Right lobe of liver (tissue), 6 donors: ENCODE data around the gene SLC22A5. TPM values are rescaled to one million over a fixed set of nuclear protein-coding genes. Genes with fewer than 3 reads are reported as not detected.

ENCODE experiments used
- ATAC-seq, 4 donors: fragments of 200-7000 bp; cut with Tn5 transposase; one replicate each; pipeline ENCODE4 v1.9.1; 2020; ENCODE audit warnings: mild to moderate bottlenecking in 4 of 4, moderate library complexity in 4 of 4
- DNase-seq, 3 donors: peaks; one replicate each; pipeline ENCODE4 v3.0.0-alpha.2; 2020
- H3K27ac ChIP-seq, 3 donors: fragments of 200-600 bp; one replicate each; pipeline ENCODE4 v1.8.0; 2022
- H3K27me3 ChIP-seq, 2 donors: fragments of 200-600 bp; one replicate each; pipeline ENCODE4 v1.8.0; 2022
- H3K36me3 ChIP-seq, 4 donors: fragments of 200-600 bp; sonication (generic) in 1 of 4; one replicate each; pipeline versions ENCODE4 v1.5.1 to v1.8.0; 2017 to 2022; ENCODE audit warnings: control low read depth in 1 of 4
- H3K4me1 ChIP-seq, 4 donors: fragments of 200-600 bp; sonication (generic) in 1 of 4; one replicate each; pipeline versions ENCODE4 v1.5.1 to v1.8.0; 2017 to 2022; ENCODE audit warnings: control low read depth in 1 of 4
- H3K4me3 ChIP-seq, 3 donors: fragments of 200-600 bp; one replicate each; pipeline ENCODE4 v1.8.0; 2022
- H3K9me3 ChIP-seq, 4 donors: fragments of 200-600 bp; sonication (generic) in 1 of 4; one replicate each; pipeline versions ENCODE4 v1.5.1 to v1.8.0; 2017 to 2022; ENCODE audit warnings: control low read depth in 1 of 4
- CTCF ChIP-seq, 4 donors: fragments of 200-600 bp in 3 of 4; fragments of 450-650 bp in 1 of 4; IDR thresholded peaks; one replicate each; pipeline versions ENCODE4 v1.5.1 to v1.8.0; 2016 to 2022; ENCODE audit warnings: antibody characterized with exemption in 4 of 4, mild to moderate bottlenecking in 2 of 4
- POLR2A ChIP-seq: fragments of 450-650 bp; IDR thresholded peaks from one replicate; pipeline ENCODE4 v1.6.1; 2017; ENCODE audit warnings: antibody characterized with exemption, mild to moderate bottlenecking
- WGBS: methylation state at CpG from one replicate; pipeline ENCODE4 v1.1.6; 2018; ENCODE audit warnings: low coverage, low lambda C conversion rate; ENCODE audit not compliant: insufficient coverage; ENCODE audit errors: missing lambda C conversion rate; 5-methylcytosine and 5-hydroxymethylcytosine counted together
- intact Hi-C, 2 donors: fragments of 100-400 bp; cut with DNase I; formaldehyde crosslinking; loops; one replicate each; pipeline versions ENCODE4 v1.11.2 to v1.14.1; 2022
- total RNA-seq, 6 experiments: library from RNA; depleted of rRNA in 2 of 6; stranded (reverse); fragments of >200 nt in 2 of 6; fragmentation: NEBNext Ultra II Directional in 3 of 6; extraction: Animal tissue kit (Norgen Biotek cat#: 25700) in 3 of 6; gene quantifications; one replicate each; pipeline versions ENCODE4 v1.1.0 to v1.2.4, GENCODE V29; 2016 to 2023
- donor health status: DM: no; HTN: yes; CAD: no.
- donor health status: DM: no; HTN: no; CAD: no.
- donor health status: DM: no; HTN: no; CAD: no.
- donor health status: DM: no; HTN: yes; CAD: no.
- donor health status: DM: no; HTN: yes; CAD: no.

Gene SLC22A5
- total RNA-seq, 6 experiments from 2014 or later = 4.7 to 11.1 (median 6.5) TPM

GRCh38 chr5:132384506-132385050 lies 15.1 kb downstream of the SLC22A5 start:
- TF ChIP-seq POLR2A (no peak), CTCF (IDR thresholded peaks at IDR 0.05) (no peak)
- Histone ChIP-seq H3K4me1 (peaks cover 0 to 43% (median 11%) of the 10 kb centered on the region in 4 donors), H3K27me3 (no peaks in the 10 kb centered on the region), H3K36me3 (peaks cover 0 to 12% (median 0%) of the 10 kb centered on the region in 4 donors), H3K27ac (no peak overlapping the region), H3K4me3 (no peak overlapping the region), H3K9me3 (no peaks in the 10 kb centered on the region)
- ATAC-seq (no peak), DNase-seq (no peak)
- intact Hi-C loops = loop anchor here (5.0 to 10.0 kb wide), 2 partner anchors 118 to 120 kb away; no protein-coding TSS in a partner anchor
- 68% methylated on average over 4 of the region's 4 CpGs for WGBS

- Histone ChIP-seq H3K9me3 (no peaks in the 10 kb centered on the region), H3K4me3 (no peak overlapping the region), H3K27me3 (no peaks in the 10 kb centered on the region), H3K27ac (peak overlapping the region in 2 of 3 donors; percentile 31 to 55), H3K4me1 (peaks cover 0 to 43% (median 11%) of the 10 kb centered on the region in 4 donors), H3K36me3 (peaks cover 0 to 12% (median 0%) of the 10 kb centered on the region in 4 donors)
- DNase-seq (peak in 2 of 3 donors; percentile 43 to 62), ATAC-seq (peak; percentile 38 to 68 (median 54))
- TF ChIP-seq POLR2A = no peak
- peak; percentile 72 to 81 (median 77) for TF ChIP-seq CTCF (IDR thresholded peaks at IDR 0.05)
- intact Hi-C loops = loop anchor here (5.0 to 10.0 kb wide), 2 partner anchors 117 to 119 kb away; no protein-coding TSS in a partner anchor
- WGBS = 9% methylated on average over 8 of the region's 9 CpGs
These were observed 16.0 kb downstream of the SLC22A5 start for GRCh38 chr5:132385326-132386105.

GRCh38 chr5:132386644-132387286 lies 17.3 kb downstream of the SLC22A5 start:
- ATAC-seq (peak; percentile 78 to 88 (median 88)), DNase-seq (peak; percentile 78 to 82 (median 82))
- Histone ChIP-seq H3K4me3 (no peak overlapping the region), H3K9me3 (no peaks in the 10 kb centered on the region), H3K27me3 (no peaks in the 10 kb centered on the region), H3K4me1 (peaks cover 0 to 37% (median 7%) of the 10 kb centered on the region in 4 donors), H3K27ac (peak overlapping the region; percentile 61 to 81 (median 78)), H3K36me3 (peaks cover 0 to 12% (median 0%) of the 10 kb centered on the region in 4 donors)
- intact Hi-C loops = loop anchor here (5.0 to 10.0 kb wide), 2 partner anchors 116 to 118 kb away; no protein-coding TSS in a partner anchor
- TF ChIP-seq CTCF (IDR thresholded peaks at IDR 0.05) = peak; percentile 83 to 95 (median 86)
- TF ChIP-seq POLR2A = no peak
- 20% methylated on average over 1 of the region's 10 CpGs for WGBS

- TF ChIP-seq CTCF (IDR thresholded peaks at IDR 0.05) (no peak), POLR2A (no peak)
- ATAC-seq (peak; percentile 60 to 74 (median 64)), DNase-seq (peak in 2 of 3 donors; percentile 49 to 64)
- H3K36me3 ChIP-seq = peaks cover 0 to 18% (median 0%) of the 10 kb centered on the region in 4 donors
- peaks cover 0 to 34% (median 7%) of the 10 kb centered on the region in 4 donors for H3K4me1 ChIP-seq
- H3K4me3 ChIP-seq = no peak overlapping the region
- WGBS = 27% methylated on average over 4 of the region's 4 CpGs
- no peaks in the 10 kb centered on the region for H3K27me3 ChIP-seq
- intact Hi-C loops = loop anchor here (5.0 to 10.0 kb wide), 2 partner anchors 115 to 117 kb away; no protein-coding TSS in a partner anchor
- no peaks in the 10 kb centered on the region for H3K9me3 ChIP-seq
- peak overlapping the region; percentile 61 to 81 (median 78) for H3K27ac ChIP-seq
These were observed 18.2 kb downstream of the SLC22A5 start for GRCh38 chr5:132387640-132388117.
